NCI-H1417 treated with DMSO at 0.1 percent for 48 hours (cell line): ENCODE measurements around the gene DUOX2.

ENCODE experiments used
- DNase-seq: peaks from one replicate; lab custom pipeline; 2025; lab: John Stamatoyannopoulos, UW

DUOX2 gene

DNA sequence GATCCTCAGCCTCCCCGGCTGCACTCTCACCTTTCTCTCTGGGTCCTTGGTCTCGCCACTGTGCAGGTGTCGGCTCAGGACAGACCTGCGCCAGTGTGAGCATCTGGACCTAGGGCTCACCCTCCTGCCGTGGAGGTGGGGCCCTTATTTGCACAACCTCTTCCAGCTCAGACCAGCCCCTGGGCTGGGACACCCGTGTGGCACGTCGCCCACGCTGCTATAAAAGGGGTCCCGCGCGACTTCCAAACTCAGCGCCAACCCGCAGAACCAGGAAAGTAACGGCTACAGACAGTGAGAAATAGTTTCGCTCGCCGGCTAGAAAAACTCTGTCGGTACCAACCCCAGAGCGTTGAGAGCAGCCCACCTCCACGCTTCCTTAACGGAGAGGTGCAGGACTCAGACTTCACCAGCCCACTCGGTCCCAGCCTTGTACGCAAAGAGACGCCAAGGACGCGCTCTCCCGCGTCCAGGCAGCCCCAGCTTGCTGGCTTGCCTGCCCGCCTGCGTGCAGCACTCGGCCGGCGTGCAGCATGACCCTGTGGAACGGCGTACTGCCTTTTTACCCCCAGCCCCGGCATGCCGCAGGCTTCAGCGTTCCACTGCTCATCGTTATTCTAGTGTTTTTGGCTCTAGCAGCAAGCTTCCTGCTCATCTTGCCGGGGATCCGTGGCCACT, at the start of gene DUOX2, which contains the start of gene DUOXA2:
TSS of gene DUOX2 (minus strand) at position 97 of the 675 bp plus-strand sequence. CDS start 761 bp downstream, outside the sequence.
TSS of gene DUOXA2 (plus strand) at position 251 of the 675 bp plus-strand sequence. CDS start at position 531, 280 bp downstream.
- no peak for DNase-seq

DNA sequence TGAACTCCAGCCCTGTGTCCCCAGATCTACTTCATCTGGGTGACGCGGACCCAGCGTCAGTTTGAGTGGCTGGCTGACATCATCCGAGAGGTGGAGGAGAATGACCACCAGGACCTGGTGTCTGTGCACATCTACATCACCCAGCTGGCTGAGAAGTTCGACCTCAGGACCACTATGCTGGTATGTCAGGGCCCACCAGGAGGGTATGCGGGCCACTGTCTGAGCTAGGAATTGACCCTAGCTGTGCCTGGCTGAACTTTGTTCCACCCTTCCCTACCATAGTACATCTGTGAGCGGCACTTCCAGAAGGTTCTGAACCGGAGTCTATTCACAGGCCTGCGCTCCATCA, 49.5 kb upstream of the DUOX2 start:
- DNase-seq: no peak

DNA sequence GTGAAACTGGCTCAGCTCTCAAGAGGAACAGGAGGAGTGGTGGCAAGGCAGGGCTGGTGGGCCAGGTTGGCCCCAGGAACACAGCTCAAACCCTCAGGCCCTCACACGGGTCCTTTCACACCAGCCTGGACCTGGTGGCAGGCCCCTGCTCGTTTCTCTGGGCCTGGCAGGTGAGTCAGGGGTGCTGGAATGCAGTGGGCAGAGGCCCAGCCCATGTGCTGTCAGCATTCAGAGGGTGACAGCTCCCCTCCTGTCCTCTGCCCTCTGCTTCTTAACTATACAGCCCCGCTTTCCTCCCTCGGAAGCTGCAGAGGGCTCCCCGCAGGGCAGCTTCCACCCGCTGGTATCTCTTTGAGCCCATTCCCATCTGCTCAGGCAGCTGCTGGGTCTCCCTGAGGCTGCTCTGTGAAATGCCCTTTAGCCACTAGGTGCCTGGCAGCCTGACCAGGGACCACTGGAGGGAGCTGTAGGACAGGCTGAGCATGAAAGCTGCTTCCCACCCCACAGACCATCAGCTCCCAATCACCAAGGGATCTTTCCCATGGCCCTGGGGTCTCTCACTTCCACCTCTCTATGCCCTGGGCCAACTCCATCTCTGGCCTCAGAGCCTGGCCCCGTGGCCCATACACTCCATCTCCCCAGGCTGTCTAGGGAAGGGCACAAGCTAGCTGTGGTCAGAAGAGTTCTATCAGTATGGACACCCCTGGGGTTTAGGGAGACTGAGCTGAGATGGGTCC, 49.0 kb upstream of the DUOX2 start:
- no peak for DNase-seq

DNA sequence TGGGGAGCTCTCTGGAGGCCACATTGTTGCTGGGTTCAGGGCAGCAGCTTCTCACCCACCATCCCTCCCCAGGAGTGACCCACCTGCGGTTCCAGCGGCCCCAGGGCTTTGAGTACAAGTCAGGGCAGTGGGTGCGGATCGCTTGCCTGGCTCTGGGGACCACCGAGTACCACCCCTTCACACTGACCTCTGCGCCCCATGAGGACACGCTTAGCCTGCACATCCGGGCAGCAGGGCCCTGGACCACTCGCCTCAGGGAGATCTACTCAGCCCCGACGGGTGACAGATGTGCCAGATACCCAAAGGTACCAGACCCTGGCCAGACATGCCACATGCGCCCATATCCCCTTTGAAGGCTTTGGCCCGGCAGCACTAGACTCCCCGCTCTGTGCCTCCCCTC, 47.7 kb upstream of the DUOX2 start:
- DNase-seq: no peak

DNA sequence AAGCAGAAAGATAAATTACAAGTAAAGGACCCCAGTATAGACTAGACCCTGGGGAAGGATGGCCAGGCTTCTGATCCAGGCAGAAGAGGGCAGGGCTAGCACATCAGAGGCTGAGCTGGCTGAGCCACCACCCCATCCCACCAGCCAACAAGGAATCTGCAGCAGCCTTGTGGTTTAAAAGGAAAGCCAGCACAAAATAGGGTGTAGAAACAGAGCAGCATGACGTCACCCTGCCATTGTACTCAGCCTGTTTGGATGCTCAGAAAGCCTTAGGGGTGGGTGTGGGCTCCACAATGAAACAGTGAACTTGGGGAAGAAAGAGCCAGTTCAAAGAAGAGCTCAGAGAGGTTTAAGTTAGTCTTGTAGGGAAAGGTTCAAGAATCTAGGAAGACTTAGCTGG, 44.0 kb upstream of the DUOX2 start:
- DNase-seq: no peak

- no peak for DNase-seq
These were observed 42.9 kb upstream of the DUOX2 start for GRCh38 chr15:45156744-45157455.

- DNase-seq: no peak
These were observed 41.8 kb upstream of the DUOX2 start for GRCh38 chr15:45155739-45156138.

- no peak for DNase-seq
These were observed 38.2 kb upstream of the DUOX2 start for GRCh38 chr15:45151998-45152828.

DNA sequence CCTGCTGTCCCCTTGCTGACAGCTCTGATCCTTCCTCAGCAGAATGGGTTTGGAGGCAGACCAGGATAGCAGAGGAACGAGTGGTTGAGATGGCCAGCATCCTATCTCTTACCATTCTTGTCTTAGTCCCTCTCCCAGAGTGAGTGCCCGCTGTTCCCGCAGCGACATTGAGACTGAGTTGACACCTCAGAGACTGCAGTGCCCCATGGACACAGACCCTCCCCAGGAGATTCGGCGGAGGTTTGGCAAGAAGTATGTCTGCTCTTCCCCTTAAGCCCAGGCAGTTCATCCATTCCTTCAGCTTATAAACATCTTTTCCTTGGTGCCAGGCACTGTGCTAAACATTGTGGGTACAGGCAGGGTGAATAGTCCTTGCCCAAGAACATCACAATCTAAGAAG, 37.0 kb upstream of the DUOX2 start:
- DNase-seq: no peak

DNA sequence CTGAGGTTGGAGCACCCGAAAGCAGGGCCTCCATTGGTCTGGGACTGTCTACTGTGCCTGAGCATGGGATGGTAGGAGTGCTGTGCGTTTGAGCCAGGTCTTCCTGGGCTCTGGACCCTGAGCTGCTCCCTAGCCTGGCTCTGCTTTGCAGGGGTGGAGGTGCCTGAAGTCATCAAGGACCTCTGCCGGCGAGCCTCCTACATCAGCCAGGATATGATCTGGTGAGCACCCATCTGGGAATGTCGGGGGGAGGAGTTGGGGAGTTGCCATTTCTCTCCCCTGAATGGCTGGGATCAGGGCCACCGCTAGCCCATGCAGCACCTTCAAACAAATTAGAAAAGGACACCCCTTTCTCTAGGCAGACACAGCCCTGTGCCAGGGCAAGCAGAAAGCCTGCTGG, 36.5 kb upstream of the DUOX2 start:
- DNase-seq: no peak

- no peak for DNase-seq
These were observed 35.1 kb upstream of the DUOX2 start for GRCh38 chr15:45149060-45149459.

DNA sequence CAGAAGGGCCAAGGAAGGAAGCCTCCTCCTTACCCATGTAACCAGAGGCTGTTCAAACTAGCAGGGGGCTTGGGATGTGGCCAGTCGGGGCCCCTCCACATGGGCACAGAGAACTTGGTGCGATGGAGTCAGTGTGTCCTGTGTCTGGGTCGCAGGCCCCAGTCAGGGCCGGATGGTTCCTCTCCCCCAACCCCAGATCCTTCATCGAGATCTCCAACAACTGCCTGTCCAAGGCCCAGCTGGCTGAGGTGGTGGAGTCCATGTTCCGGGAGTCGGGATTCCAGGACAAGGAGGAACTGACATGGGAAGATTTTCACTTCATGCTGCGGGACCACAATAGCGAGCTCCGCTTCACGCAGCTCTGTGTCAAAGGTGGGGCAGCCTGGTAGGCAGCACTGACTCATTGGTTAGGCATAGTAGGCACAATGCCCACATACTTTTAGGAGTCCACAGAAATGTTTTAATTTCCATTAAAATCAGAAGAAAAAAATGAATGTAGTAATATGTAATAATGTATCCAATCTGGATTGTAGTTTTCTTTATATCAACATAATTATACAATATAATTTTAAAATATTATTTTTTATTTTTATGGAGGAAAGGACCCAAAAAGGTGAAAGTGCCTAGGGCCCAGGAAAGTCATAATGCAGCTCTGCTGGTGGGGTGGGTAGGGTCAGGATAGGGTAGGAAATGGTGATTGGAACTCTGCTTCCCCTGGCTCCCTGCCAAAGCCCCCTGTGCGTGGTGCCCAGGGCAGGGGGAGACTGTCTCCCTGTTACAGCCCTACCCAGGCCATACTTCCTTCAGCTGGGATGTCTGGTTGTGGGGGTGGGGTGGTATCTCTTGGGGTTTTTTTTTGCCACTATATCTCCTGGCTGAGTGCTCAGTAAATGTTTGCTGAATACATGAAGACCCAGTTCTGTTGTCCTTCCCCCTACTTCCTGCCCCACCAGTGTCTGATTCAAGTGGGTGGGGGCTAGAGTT, 34.4 kb upstream of the DUOX2 start:
- no peak for DNase-seq

DNA sequence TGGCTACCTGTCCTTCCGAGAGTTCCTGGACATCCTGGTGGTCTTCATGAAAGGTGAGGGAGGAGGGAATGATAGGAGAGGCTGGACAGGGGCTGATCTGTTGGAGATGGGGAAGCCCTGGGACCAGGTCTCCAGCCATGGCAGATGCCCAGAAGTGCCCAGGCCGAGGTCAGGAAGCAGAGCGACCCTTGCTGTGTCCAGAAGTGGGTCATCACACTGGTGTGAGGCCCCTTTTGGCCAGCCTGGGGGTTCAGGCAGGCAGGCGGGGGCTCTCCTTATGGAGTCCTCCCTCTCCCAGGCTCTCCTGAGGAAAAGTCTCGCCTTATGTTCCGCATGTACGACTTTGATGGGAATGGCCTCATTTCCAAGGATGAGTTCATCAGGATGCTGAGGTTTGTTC, 33.6 kb upstream of the DUOX2 start:
- no peak for DNase-seq

GRCh38 chr15:45146405-45146804, 32.4 kb upstream of the DUOX2 start:
- DNase-seq: no peak

GRCh38 chr15:45144775-45145174, 30.8 kb upstream of the DUOX2 start:
- no peak for DNase-seq

DNA sequence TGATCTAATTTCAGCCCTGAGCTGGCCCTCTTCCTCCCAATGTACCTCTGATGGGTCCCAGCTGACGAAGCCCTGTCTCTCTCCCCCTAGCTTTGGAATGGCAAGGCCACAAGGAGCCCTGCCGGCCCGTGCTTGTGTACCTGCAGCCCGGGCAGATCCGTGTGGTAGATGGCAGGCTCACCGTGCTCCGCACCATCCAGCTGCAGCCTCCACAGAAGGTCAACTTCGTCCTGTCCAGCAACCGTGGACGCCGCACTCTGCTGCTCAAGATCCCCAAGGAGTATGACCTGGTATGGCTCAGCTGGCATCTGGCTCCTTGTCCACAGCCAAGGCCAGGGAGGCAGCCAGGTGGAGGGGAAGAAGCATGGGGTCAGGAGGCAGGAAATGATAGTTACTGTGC, 30.0 kb upstream of the DUOX2 start:
- no peak for DNase-seq

GRCh38 chr15:45143056-45143455, 29.1 kb upstream of the DUOX2 start:
- DNase-seq: no peak

DNA sequence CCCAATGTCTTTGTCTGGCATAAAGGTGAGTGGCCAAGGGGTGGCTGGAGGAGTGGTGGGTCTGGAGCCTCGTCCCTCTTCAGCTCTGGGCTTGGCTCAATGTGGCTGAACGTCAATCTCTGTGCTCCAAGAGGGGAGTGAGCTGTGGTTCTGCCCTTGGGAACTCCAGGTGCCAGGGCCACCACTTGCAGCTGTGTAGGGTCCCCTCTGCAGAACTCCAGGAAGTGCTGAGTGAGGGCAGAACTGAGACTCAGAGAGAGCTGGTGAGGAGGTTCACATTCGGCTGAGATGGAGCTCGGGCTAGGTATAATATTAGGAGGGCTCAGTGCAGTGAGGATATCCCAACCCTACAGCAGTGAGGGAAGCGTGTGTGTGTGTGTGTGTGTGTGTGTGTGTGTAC, 27.4 kb upstream of the DUOX2 start:
- DNase-seq: no peak

DNA sequence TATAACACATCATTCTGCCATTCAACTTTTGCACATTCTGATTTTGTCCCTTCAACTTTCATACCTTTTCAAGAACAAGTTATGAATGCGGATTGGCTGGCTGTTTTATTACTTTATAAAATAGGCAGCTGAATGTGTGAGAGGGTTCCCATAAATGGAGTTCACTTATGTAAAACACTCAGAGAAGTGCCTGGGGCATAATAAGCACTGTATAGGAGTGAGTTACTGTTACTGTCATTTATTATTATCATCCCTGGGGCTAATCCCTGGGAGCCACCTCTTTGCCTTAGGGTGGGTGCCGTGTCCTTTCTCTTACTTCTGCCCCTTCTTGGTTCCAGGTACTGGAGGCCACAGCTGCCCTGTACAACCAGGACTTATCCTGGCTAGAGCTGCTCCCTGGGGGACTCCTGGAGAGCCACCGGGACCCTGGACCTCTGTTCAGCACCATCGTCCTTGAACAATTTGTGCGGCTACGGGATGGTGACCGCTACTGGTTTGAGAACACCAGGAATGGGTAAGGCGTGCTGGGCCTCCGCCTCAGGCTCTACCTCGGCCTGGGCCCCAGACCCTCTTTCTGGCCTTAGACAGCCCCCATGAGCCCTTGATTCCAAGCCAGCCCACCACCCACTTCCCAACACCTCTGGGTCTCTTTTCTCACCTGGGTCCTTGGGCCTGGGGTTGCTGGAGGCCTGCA, 26.7 kb upstream of the DUOX2 start:
- no peak for DNase-seq

DNA sequence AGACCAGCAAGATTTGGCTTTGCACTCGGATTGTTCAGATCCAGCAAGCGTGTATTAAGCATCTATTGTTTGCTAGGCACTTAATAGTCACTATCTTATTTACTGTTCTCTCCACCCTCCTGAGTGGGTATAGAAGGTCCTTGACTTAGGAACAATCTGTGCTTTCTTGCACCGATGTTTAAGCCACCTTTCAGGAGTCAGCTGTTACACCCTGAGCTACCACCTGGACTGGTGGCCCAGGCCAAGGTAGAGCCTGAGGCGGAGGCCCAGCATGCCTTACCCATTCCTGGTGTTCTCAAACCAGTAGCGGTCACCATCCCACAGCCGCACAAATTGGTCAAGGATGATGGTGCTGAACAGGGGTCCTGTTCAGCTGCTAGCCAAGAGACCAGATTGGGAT, 25.8 kb upstream of the DUOX2 start:
- DNase-seq: no peak
